BE2C (cell line): Measurements from ENCODE around the gene TMEM37.

Experiments used
- DNase-seq: peaks from one replicate; pipeline ENCODE4 v3.0.0-alpha.2; 2020
- H3K27me3 ChIP-seq: fragments of 250-450 bp; sonication (Bioruptor Pico); 2 replicates; pipeline ENCODE4 v1.5.1; 2020; ENCODE audit warnings: mild to moderate bottlenecking
- H3K36me3 ChIP-seq: fragments of 250-450 bp; sonication (Bioruptor Pico); 2 replicates; pipeline ENCODE4 v1.5.1; 2020; ENCODE audit warnings: mild to moderate bottlenecking
- H3K4me1 ChIP-seq: fragments of 250-450 bp; sonication (Bioruptor Pico); 2 replicates; pipeline ENCODE4 v1.5.1; 2020
- H3K4me3 ChIP-seq: 2 replicates; pipeline ENCODE4 v1.5.1; 2011; ENCODE audit warnings: low read depth, low read length
- H3K9me3 ChIP-seq: fragments of 250-450 bp; sonication (Bioruptor Pico); 2 replicates; pipeline ENCODE4 v1.5.1; 2020
- CTCF ChIP-seq: IDR thresholded peaks from 2 replicates; pipeline ENCODE4 v1.5.1; 2012; ENCODE audit warnings: mild to moderate bottlenecking, low read depth, low read length

Gene TMEM37

DNA sequence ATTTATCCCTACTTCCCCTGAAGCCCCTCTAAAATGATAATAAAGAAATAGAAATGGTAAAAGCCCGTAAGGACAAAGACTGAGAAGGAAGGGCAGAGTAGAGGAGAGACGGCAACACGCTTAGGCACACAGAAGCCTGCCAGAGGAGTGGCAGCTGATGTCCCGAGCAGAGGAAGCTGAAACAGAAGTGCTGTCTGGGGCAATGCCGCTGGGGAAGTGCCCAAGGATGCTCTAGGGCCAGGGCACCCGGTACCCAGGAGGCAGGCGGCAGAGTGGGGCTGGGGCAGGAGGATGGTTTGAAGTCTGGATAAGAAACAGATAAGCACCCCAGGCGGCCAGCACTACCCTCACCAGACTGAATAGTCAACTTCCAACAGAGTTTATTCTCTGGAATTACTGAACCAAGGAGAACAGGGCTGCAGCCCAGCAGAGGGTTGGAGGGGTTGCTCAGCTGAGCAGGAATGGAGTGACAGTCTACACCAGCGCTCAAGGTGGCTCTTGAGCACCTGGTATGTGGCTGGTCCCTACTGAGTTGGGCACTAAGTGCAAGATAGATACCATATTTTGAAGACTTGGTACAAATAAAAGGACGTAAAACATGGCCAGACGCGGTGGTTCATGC lies 22.4 kb downstream of the TMEM37 start:
- no peak for DNase-seq
- Histone ChIP-seq H3K4me1 (no peaks in the 10 kb centered on the region), H3K9me3 (no peaks in the 10 kb centered on the region), H3K27me3 (no peaks in the 10 kb centered on the region), H3K4me3 (no peak overlapping the region), H3K36me3 (no peaks in the 10 kb centered on the region)
- TF ChIP-seq CTCF = no peak

DNA sequence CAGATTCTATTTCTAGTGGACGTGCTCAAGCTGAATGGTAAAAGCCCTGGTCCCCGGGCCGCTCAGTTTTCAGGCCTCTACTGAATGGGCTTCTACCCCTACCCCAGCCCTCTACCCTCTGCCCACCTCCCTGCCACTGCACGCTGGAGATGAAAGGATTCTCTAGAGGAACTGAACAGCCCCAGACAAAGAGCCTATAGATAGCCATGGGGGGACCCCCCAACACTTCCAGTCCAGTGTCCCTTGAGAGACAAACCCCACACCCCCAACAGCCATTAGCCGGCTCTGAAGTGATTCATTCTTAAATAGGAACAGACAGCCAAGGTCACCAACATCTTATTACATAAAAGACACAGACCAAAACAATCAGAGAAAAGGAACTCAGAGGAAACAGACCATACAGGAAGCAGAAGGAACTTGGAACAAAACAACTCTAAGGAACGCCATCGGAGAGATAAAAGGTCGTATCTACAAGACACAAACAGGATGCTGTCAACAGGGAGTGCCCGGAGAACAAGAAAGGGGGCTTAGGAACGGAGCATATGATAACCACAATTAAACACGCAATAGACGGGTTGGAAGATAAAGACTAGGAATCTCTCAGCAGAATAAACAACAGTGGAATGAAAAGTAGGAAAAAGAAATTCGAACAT lies 23.5 kb downstream of the TMEM37 start:
- no peaks in the 10 kb centered on the region for H3K36me3 ChIP-seq
- H3K4me1 ChIP-seq = no peaks in the 10 kb centered on the region
- H3K4me3 ChIP-seq = no peak overlapping the region
- DNase-seq = no peak
- H3K27me3 ChIP-seq = no peaks in the 10 kb centered on the region
- TF ChIP-seq CTCF = no peak
- H3K9me3 ChIP-seq = no peaks in the 10 kb centered on the region

GRCh38 chr2:119460076-119460475 lies 28.4 kb downstream of the TMEM37 start:
- no peaks in the 10 kb centered on the region for H3K27me3 ChIP-seq
- no peak overlapping the region for H3K4me3 ChIP-seq
- DNase-seq = no peak
- TF ChIP-seq CTCF = no peak
- no peaks in the 10 kb centered on the region for H3K36me3 ChIP-seq
- H3K9me3 ChIP-seq = no peaks in the 10 kb centered on the region
- H3K4me1 ChIP-seq = no peaks in the 10 kb centered on the region

DNA sequence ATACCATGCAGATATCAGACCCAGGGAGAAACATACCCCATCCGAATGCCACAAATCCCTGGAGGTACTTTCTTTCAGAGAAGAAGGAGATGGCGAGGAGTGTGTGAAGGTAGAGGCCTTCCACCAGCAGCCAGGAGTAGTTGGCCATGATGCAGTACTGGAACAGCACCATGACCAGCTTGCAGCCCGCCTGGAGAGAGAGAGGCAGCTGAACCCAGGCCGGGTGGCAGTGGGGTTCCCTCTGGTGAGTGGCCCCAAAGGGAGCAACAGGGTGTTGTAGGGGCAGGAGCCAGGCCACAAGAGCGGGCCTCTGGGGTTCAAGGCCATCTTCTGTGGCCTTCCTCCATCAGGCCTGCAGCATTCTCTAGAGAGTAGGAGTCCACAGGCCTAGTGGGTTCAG lies 30.2 kb downstream of the TMEM37 start:
- DNase-seq = no peak
- Histone ChIP-seq H3K36me3 (no peaks in the 10 kb centered on the region), H3K27me3 (no peaks in the 10 kb centered on the region), H3K9me3 (no peaks in the 10 kb centered on the region), H3K4me3 (no peak overlapping the region), H3K4me1 (no peaks in the 10 kb centered on the region)
- TF ChIP-seq CTCF = no peak

DNA sequence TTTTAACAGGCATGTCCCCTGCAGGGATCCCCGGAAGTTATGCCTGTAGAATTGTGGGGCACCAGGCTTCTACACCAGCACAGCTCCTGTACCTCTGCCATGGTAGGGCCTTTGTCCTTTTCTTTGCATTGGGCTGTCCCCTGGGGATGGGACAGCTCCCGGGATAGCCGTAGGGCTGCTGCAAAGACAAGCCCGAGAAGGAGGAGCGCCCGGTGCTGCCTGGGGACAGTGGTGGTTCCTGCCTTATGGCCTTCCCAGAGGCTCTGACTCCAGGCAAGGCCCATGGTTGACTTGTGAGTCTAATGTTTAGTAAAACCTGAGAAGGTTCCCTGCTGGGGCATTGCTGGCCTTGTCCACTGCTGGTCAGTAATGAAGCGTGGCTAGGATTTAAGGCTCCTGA lies 30.9 kb downstream of the TMEM37 start:
- no peaks in the 10 kb centered on the region for H3K9me3 ChIP-seq
- H3K4me3 ChIP-seq = no peak overlapping the region
- no peaks in the 10 kb centered on the region for H3K27me3 ChIP-seq
- no peaks in the 10 kb centered on the region for H3K4me1 ChIP-seq
- H3K36me3 ChIP-seq = no peaks in the 10 kb centered on the region
- DNase-seq = no peak
- TF ChIP-seq CTCF = no peak

GRCh38 chr2:119463136-119463535 lies 31.5 kb downstream of the TMEM37 start:
- Histone ChIP-seq H3K4me3 (no peak overlapping the region), H3K9me3 (no peaks in the 10 kb centered on the region), H3K4me1 (no peaks in the 10 kb centered on the region), H3K36me3 (no peaks in the 10 kb centered on the region), H3K27me3 (no peaks in the 10 kb centered on the region)
- no peak for DNase-seq
- TF ChIP-seq CTCF = no peak
